T follicular helper cell (primary cell): ENCODE data around the gene EXOC4.

Source experiments
- DNase-seq: peaks from one replicate; pipeline ENCODE4 v3.0.0-alpha.2; 2020; ENCODE audit warnings: low read depth

Gene EXOC4

DNA sequence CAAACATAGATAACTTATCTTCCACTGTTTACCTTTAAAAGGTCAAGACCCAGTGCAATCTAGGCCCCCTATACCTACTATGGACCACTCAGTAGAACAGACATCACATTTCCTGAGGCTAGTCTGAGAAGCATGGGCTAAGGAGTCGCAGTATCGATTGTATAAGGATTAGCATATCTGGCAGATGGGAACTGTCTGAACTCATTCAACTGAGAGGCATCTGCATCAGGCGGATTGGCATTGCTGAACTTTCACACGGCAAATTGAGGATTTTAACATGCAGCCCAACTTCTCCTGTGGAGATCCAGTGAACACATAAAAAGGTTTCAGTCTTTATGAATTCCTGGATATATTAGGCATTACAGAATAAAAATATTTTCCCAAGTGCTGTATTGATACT is 785.1 kb downstream of the EXOC4 start:
- DNase-seq = no peak

DNA sequence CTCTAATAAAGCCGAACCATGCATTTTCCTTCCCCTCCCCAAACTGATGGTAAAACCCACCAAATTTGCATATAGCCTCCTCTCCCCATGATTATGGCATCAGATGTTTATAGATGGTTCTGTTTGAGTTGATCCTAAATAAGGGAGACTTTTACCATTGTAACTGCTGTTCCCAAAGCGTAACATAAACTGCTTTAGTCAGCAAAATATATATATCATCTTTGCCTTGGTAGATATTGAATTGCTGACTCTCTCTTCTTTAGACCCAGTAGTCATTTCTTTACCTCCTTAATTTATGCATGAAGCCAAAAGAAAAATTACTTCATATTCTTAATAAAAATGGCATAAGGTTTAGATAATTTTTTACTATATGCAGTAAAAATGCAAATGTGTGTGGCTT is 788.1 kb downstream of the EXOC4 start:
- no peak for DNase-seq

DNA sequence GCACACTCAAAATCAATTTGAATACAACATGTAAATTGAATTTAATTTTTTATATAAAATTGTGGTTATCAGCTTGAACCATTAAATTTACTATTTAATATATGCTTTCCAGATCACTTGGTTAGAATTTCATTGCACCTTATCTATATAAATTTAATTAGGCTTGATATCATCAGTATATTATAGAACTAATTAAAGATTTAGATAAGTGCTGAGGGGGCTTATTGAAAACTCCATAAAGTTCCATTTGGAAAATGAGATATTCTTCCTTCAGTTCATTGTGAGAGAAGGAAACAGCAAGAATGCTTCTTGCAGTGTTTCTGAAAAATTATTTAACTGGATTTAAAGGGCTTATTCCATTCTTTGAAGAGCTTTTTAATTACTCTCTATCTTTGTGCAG is 788.6 kb downstream of the EXOC4 start:
- no peak for DNase-seq

DNA sequence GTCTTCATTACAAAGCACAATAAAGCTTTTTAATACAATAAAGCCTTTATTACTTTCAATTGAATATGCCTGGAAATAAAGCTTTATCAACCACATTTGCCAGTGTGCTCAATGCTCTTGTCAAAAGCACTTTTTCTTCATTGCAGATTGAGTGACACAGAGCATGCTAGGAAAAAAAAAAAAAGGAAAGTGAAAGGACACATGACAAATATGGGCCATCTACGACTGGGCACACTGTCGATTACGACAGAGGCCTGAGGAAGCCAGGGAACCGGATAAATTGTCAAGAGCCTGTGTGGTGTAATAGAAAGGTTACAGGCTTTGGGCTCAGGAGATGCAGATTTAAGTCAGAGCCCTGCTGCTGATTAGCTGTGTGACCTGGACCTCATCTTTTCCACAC is 789.4 kb downstream of the EXOC4 start:
- no peak for DNase-seq

DNA sequence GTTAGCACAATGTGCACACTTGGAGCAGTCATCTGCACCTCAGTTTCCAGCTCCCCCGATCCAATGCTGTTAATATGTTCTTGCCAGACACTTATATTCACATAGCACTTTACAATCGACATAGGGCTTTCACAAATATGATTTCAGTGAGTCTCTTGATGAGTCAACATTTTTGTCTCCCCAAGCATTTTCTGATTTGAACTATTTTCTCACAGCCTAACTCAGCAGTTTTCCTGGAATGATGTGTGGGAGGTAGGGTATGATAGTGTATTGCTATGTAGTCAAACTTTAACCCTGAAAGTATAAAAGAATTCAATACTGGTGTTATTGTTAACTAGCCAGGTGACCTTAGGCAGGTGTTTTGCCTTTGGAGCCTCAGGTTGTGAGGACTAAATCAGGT is 791.8 kb downstream of the EXOC4 start:
- no peak for DNase-seq

DNA sequence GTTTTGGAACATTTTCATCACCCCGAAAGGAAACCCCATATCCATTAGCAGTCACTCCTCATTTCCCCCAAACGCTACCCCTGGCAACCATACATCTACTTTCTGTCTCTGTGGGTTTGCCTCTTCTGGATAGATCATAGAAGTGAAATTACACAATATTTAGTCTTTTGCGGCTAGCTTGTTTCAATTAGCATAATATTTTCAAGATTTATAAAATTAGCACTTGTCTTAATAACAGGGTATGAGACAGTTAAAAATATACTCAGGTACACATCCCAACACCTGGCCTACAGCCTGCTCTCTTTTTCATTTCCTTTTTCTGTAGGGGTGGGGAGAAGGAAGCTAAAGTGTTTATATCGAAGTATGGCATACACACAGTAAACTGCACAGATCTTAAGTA is 792.8 kb downstream of the EXOC4 start:
- DNase-seq = no peak

DNA sequence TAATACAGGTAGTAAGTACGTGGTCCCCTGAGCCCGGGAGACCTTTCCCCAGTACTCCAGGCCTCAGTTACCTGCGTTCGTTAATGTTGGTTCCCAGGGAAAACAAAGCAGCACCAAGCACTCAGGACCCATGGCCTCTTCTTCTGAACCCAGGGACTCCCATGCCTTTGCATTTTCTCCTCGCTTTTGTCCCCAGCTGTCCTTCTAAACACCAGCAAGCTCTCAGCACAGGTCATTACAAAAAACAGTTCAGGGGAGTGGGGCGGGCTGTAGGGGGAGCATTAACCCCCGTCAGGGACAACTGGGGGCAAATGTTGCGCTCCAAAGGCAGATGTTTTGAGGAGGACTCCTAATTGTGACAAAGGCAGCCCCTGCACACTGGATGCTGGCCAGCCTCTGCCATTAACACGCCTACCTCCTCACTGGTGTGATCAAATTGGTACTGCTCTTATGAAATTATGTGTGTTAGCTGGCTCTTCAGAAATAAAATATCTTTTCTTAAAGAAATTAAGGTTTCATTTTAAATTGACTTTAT is 793.8 kb downstream of the EXOC4 start:
- DNase-seq = no peak

DNA sequence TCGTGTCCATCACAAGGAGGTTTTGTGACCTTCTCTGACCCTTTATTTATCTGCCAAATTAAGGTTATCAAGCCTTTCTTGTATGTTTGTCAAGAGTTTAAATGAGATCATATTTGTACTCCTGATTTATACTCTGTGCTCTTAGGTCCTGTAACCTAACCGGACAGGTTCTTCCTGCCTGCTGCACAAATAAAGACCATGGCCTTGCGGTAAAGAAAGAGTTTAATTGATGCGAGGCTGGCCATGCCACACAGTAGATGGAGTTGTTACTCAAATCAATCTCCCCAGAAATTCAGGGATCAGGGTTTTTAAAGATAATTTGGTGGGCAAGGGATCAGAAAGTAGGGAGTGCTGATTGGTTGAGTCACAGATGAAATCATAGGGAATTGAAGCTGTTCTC is 794.8 kb downstream of the EXOC4 start:
- DNase-seq = no peak

DNA sequence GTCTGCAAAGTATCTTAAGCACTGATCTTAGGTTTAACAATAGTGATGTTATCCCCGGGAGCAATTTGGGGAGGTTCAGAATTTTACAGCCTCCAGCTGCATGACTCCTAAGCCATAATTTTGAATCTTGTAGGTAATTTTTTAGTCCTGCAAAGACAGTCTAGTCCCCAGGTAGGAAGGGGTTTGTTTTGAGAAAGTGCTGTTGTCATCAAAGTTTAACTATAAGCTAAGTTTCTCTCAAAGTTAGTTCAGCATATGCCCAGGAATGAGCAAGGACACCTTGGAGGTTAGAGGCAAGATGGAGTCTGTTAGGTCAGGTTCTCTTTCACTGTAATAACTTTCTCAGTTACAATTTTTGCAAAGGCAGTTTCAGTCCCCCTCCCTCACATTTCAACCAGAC is 795.3 kb downstream of the EXOC4 start:
- no peak for DNase-seq

DNA sequence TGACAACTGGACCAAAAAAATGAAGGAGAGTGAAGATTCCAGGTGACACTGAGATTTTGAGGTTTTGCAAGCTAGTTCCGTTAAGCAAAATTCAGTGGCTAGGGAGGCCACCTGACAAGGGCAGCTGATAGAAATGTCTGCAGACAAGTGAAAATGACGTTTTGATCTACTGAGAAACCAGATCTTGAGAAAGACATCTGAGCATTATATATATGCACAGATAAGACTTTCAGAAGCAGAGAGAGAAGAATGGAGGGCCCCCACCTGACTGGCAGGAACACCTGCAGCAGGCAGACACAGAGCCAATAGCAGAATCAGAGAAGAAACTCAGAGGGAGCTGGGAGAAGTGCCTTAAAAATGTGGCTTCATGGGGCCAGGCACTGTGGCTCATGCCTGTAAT is 798.1 kb downstream of the EXOC4 start:
- DNase-seq = no peak

DNA sequence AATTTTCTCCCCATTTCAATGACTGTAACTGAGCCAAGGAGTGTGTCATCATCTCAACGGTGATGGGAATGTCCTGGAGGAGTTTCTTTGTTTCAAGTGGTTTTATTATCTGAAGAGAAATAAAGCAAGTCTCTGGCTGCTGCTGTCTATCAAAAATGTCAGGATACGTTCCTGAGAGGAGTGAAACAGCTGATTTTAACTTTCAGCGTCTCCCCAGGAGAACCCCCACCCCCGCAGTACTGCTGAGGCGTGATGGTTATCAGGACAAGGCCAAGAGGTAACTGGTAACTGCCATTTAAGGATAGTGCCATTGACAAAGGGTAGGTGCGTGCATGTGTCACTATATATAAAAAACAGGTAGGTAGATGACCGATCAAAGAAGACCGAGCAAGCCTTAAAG is 803.9 kb downstream of the EXOC4 start:
- no peak for DNase-seq

DNA sequence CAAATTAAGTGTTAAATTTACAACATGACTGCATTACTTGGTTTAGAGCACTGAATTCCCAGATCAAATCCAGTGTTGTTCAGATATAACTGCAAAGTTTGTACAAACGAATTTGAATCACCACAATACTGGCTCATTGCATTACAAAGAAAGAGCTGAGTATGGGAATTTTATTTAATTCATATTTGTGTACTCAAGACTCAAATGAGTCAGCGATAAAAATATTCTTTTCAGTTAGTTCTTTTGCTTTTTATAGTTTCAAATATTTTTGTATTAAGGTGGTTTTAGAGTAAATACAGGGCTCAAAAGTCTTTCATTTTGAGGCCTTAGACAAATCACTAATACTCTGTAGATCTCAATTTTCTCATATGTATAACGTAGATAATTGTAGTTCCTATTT is 805.6 kb downstream of the EXOC4 start:
- DNase-seq = no peak

DNA sequence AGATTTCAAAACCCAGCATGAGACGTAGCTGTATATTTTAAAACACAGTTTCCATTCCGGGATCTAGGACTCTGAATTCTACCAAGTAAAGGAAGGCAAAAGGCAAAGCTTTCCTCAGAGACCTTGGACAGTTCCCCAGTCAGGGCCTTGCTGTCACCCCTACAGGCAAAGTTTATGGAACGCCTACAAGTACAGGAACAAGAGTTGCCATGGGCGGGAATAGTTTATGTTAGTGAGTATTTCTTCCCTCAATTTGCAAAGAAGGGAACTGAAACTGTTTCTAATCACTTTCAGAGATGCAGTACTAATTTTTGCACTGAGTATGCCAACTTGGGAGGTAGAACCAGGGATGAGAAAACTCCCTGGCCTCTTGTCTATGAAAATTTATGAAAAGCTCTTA is 806.1 kb downstream of the EXOC4 start:
- DNase-seq = no peak

DNA sequence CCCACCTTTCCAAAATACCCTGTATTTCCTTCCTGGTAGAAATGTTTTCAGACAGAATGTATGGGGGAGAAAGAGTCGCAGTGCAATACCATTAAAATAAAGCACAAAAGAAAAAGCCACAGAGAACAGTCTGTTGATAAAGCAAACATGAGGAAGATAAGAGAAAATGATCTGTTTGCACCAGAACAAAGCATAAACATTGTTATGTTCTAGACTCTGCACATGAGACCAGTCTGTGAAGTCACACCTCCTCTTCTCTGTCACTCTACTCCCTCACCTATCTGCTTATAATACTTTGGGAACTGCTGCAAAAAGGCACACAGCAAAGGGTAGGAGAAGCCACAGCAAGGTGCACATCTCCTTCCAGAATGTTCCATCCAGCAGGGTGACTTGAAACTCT is 807.0 kb downstream of the EXOC4 start:
- no peak for DNase-seq

DNA sequence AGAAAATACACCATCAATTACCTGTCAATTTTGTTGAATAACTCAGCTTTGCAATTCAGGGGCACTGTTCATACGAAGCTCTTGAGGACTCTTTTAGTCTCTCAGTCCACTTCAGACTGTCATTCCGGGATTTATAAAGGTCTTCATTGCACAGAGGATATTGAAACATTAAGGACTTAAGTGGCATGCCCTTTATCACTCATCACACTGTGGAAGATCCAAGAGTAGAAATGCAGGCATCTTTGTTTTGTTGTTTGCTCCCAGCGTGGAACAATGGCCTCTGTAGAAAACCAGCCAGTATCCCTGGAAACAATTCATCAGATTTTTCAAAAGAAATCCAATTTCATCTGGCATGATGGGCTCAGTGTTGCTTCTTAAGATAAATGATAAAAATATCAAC is 808.0 kb downstream of the EXOC4 start:
- no peak for DNase-seq

DNA sequence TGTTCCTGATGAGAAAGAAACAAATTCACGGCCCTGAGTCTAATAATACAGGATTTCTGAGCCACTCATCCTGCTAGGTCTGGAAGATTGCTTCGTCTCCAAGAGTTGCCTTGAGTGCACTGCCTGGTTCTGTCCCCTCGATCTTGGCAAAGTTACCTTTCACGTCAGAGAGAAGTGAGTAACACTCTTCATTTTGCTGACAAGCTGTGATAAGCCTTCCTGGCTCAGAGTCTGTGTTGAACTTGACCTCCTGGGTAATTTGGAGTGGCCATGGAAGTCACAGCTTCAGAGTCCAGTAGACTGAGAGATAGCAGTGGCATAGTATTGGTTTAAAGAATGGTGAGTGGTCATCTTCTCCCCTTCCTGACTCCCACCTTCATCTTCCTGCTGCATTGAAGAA is 809.6 kb downstream of the EXOC4 start:
- DNase-seq = no peak

DNA sequence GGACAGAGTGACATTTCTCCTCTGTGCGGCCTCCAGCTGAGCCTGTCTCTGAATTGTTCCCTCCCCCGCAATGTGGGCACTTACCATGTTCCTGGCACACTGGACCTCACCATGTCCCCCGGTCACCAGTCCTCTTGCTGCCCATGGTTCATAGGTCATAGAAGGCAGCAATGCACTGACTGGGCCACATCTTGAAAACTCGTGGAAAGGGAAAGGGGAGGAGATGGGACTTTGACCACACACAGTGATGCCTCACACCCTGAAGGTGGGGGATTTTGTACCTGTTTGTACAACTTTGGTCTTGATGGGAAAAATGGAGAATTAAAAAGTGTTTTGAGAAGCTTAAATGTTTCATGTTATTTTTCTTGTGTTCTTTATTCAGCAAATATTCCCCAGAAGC is 812.5 kb downstream of the EXOC4 start:
- DNase-seq = no peak

DNA sequence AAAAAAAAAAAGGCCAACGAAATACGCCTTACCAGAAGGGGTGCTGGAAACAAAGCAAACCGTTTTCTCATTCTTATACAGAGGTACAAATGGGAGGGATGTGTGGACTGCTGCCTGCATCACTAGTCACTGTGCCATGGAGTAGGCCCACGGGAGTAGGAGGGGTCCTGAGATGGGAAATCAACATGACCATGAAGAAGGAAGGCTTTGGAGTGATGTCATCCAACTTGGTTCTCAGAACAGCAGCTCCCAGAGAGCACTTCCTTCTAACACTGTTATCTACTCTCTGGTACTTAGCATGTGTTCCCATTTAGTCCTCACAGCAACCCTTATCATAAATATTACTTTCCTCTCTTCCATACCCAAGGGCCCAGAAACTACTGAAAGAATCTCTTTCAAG is 814.3 kb downstream of the EXOC4 start:
- DNase-seq = no peak

DNA sequence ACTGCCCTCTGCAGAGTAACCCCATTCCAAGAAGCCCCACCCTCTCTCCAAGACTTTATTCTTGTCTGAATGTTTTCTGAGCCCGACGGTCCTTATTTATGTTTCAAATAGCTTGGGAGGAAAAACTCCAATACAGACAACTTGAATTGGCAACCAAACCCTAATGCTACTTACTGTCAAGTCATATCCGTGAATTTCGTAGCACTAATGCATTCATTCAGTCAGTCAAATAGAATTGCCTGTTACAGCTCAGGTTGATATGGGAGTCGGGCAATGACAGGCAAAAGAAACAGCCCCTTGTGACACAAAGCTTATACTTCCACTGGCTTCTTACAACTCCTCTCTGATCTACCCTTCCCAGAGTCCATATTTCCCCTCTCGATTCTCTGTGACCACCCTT is 815.8 kb downstream of the EXOC4 start:
- no peak for DNase-seq

DNA sequence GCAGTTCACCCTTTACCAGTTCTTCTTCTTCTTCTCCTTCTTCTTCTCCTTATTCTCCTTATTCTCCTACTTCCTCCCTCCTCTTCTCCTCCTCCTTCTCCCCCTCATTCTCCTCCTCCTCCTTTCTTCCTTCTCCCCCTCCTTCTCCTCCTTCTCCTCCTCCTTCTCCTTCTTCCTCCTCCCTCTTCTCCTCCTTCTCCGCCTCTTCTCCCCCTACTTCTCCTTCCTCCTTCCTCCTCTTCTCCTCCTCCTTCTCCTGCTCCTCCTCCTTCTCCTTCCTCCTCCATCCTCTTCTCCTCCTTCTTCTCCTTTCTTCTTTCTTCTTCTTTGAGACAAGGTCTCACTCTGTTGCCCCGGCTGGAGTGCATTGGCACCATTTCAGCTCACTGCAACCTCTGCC is 816.3 kb downstream of the EXOC4 start:
- DNase-seq = no peak

DNA sequence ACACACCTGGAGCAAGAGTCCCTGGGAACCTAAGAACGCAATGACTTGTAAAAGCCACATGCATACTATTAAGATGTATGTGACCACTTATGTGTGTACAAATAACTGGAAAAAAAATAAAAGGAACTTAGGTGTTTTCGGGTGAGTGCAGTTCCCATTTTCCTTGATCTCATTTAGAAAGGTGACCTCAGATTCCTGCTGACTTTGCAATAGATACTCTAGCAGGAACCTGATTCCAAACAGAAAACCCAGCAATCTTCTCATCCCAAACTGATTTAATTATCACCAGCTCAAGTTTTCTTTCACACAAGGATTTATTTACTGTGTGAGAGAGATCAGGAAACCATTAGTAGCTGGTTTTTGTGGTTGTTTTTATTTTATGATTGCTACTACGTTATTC is 817.8 kb downstream of the EXOC4 start:
- DNase-seq = no peak

DNA sequence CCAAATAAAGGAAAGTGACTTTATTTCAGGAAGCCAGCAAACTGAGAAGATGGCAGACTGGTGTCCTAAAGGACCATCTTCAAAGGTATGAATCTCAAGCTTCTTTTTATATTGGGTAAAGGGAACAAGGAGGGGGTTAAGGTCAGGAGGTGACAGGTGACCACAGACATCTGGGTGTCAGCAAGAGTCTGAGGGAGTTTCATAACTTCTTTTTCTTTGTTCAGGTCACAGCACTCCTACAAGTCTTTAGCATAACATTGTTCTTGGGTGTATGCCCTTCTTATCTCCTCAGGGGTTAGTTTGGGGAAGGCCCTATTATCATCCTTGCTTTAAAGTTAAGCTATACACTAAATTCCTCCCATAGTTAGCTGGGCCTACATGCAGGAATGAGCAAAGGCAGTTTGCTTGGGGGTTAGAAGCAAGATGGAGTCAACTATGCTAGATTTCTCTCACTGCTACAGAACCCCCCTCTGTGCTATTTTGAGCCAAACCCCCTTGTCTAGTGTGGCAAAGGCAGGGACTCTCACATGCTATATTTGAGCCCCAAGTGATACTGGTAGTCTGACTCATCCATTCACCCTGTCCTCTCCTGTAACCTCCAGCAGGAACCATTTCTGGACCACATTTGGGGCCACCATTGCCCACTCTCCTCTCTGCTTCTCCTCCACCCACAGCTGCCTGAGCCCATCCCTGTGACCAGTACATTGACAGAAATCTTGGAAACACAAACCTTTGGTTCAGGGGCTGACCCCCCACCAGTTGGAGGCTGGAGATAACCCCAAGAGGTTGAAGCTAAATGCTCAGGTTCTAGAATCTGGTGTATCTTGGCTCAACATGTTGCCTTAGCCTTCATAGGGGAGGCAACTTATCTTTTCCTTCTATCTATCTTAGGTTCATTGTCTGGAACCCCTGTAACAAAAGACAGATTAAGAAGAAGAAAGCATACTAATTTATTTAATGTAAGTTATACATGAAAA is 818.8 kb downstream of the EXOC4 start:
- DNase-seq = no peak

DNA sequence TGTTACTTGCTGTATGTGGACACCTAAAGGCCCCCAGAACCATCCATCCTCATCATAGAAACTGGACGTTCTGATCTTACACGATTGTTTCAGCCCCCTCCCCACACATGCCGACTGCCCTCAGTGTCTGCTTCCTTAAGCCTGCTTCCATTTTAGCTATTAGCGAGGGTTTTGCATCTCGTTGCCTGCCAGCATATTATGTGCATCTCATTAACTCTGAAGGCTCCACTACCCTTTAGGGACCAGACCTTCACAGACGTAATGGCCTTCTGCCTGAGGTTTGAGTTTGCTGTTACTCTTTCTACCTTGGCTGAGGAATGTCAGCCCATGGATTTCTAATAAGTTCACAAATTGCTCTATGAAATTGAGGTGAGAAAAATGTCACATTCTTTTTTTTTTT is 820.4 kb downstream of the EXOC4 start:
- DNase-seq = no peak

DNA sequence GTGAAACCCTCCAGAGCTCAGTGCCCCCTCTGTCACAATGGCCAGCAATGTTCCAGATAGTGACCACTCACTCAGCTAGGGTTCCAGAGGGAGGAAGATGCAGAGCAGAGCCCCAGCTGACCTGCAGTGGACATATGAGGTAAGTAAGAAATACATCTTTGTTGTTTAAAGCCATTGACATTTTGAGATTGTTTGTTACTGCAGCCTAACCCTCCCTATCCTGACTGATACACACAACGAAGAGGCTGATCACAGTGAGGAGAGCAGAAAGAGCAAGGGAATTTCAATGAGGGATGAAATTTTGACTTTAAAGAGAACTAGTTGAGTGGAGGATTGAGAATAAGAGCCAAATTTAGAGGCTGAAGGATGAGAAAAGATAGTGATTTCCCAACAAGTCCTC is 822.9 kb downstream of the EXOC4 start:
- no peak for DNase-seq
